Measurements from ENCODE around the gene ALS2CL. TPM values are rescaled to one million over a fixed set of nuclear protein-coding genes. Genes with fewer than 3 reads are reported as not detected.

The ALS2CL gene
- total RNA-seq, 5 donors from 2014 or later (not counting 1 experiment from before 2014, with no cell fraction given): 25.0 to 47.4 (median 30.6) TPM

DNA sequence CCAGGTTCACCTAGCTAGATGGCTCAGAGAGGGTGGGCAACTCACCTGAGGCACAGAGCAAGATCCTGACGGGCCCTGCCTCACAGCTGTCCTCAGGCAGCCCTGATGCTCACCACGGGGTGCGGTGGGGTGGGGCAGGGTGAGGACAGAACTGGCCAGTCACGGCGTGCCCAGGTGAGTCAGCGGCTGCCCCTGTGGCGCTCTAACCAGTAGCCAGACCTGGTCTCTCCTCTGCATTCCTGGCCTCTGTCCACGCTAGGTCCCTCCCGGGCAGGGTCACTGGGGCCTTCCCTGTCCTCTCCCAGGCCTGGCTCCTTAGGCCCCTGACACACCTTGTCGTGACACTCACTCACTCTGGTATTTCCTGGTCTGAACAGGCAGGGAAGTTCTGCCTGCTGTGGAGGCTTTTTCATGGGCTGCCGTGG lies 901 bp downstream of the ALS2CL start:
- no peak for DNase-seq
- ChIA-PET CTCF (interaction anchor here in 1 of 2 donors (1.3 kb wide), 1 partner anchor 204 kb away, joined by 6 read pairs; no protein-coding TSS in a partner anchor), POLR2A (no interaction called here)
- H3K4me1 Mint-ChIP-seq: peaks cover 59 to 67% (median 61%) of the 10 kb centered on the region in 3 donors
- Histone ChIP-seq H3K27ac (ENCODE audit: low read length) (no peak overlapping the region), H3K36me3 (ENCODE audit: control insufficient read depth in 2 of 2, extremely low read depth in 1 of 2, insufficient read depth in 1 of 2, low read length in 1 of 2) (peaks cover 0 to 4% of the 10 kb centered on the region in 2 donors), H3K9me3 (no peaks in the 10 kb centered on the region), H3K27me3 (replicated peaks in 1 of 2; ENCODE audit: control insufficient read depth in 2 of 2, extremely low read depth in 1 of 2, insufficient read depth in 2 of 2, low read length in 1 of 2) (peaks cover 0 to 11% of the 10 kb centered on the region in 2 experiments), H3K4me3 (ENCODE audit: control insufficient read depth in 1 of 2, extremely low read depth in 1 of 2, low read length in 1 of 2) (peak overlapping the region; percentile 74 to 86), H3K4me1 (ENCODE audit: control insufficient read depth in 1 of 2, extremely low read depth in 1 of 2, insufficient read depth in 2 of 2, low read length in 2 of 2) (peaks cover 53 to 76% of the 10 kb centered on the region in 2 experiments)
- H3K27me3 Mint-ChIP-seq: no peaks in the 10 kb centered on the region
- WGBS (ENCODE audit: insufficient coverage): 62% methylated on average over 6 of the region's 11 CpGs
- H3K9me3 Mint-ChIP-seq: no peaks in the 10 kb centered on the region
- peak in 1 of 4 experiments; percentile 1 for ATAC-seq (replicated peaks in 1 of 4)
- peak overlapping the region; percentile 83 to 88 (median 87) for H3K4me3 Mint-ChIP-seq
- no peaks in the 10 kb centered on the region for H3K36me3 Mint-ChIP-seq
- peak overlapping the region; percentile 80 to 88 for H3K27ac Mint-ChIP-seq

DNA sequence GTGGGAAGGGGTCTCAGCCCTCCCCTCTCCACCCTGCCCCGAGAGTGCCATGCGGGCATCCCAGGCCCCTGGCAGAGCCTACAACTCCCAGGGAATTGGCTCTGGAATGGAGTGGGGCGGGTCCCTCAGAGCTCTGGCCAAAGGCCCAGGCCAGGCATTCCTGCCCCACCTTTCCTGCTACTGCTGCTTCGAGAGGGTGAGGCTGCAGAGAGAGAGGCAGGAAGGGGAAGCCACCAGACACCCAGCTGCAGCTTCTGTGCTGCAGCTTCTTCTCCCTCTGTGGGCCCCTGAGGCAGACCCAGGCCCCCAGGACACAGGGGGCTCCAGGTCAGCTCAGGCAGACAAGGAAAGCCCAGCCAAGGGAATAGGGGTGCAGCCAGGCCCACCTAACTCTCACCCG lies 2.7 kb downstream of the ALS2CL start:
- H3K9me3 ChIP-seq: no peaks in the 10 kb centered on the region
- Mint-ChIP-seq H3K27me3 (no peaks in the 10 kb centered on the region), H3K36me3 (no peaks in the 10 kb centered on the region), H3K4me3 (peak overlapping the region in 1 of 3 donors; percentile 88), H3K27ac (no peak overlapping the region), H3K4me1 (peaks cover 51 to 53% (median 52%) of the 10 kb centered on the region in 3 donors), H3K9me3 (no peaks in the 10 kb centered on the region)
- peaks cover 4 to 6% of the 10 kb centered on the region in 2 donors for H3K36me3 ChIP-seq (ENCODE audit: control insufficient read depth in 2 of 2, extremely low read depth in 1 of 2, insufficient read depth in 1 of 2, low read length in 1 of 2)
- peak overlapping the region in 1 of 2 donors; percentile 35 for H3K4me3 ChIP-seq (ENCODE audit: control insufficient read depth in 1 of 2, extremely low read depth in 1 of 2, low read length in 1 of 2)
- ChIA-PET CTCF (no interaction called here), POLR2A (no interaction called here)
- DNase-seq (no peak), ATAC-seq (replicated peaks in 1 of 4) (no peak)
- H3K27ac ChIP-seq (ENCODE audit: low read length): no peak overlapping the region
- 50% methylated on average over 2 of the region's 5 CpGs for WGBS (ENCODE audit: insufficient coverage)
- H3K27me3 ChIP-seq (replicated peaks in 1 of 2; ENCODE audit: control insufficient read depth in 2 of 2, extremely low read depth in 1 of 2, insufficient read depth in 2 of 2, low read length in 1 of 2): peaks cover 0 to 11% of the 10 kb centered on the region in 2 experiments
- peaks cover 43 to 62% of the 10 kb centered on the region in 2 experiments for H3K4me1 ChIP-seq (ENCODE audit: control insufficient read depth in 1 of 2, extremely low read depth in 1 of 2, insufficient read depth in 2 of 2, low read length in 2 of 2)

DNA sequence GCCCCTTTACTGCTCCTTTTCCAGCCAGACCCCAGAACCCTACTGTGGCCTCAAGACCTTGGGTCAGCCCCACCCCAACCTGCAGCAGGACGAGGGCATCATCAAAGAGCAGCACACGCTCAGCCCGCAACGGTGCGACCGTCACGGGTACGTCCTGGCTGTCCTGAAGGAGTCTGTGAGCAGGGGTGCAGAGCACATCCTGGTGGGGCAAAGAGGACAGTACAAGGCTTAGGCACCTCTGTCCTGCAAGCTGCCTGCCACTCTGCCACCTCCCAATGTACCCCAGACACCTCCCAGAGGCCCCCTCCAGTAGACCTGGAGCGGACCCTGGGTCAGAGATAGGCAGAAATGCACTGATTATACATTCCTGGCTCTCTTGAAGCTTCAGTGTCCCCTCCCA lies 8.0 kb downstream of the ALS2CL start:
- Mint-ChIP-seq H3K4me3 (no peak overlapping the region), H3K36me3 (peaks cover 17% of the 10 kb centered on the region), H3K27me3 (no peaks in the 10 kb centered on the region), H3K4me1 (peaks cover 7 to 14% (median 10%) of the 10 kb centered on the region in 3 donors), H3K9me3 (no peaks in the 10 kb centered on the region), H3K27ac (no peak overlapping the region)
- ChIA-PET CTCF (no interaction called here), POLR2A (no interaction called here)
- Histone ChIP-seq H3K9me3 (no peaks in the 10 kb centered on the region), H3K4me3 (ENCODE audit: control insufficient read depth in 1 of 2, extremely low read depth in 1 of 2, low read length in 1 of 2) (no peak overlapping the region), H3K27ac (ENCODE audit: low read length) (no peak overlapping the region), H3K36me3 (ENCODE audit: control insufficient read depth in 2 of 2, extremely low read depth in 1 of 2, insufficient read depth in 1 of 2, low read length in 1 of 2) (peaks cover 16 to 23% of the 10 kb centered on the region in 2 donors), H3K27me3 (replicated peaks in 1 of 2; ENCODE audit: control insufficient read depth in 2 of 2, extremely low read depth in 1 of 2, insufficient read depth in 2 of 2, low read length in 1 of 2) (no peaks in the 10 kb centered on the region), H3K4me1 (ENCODE audit: control insufficient read depth in 1 of 2, extremely low read depth in 1 of 2, insufficient read depth in 2 of 2, low read length in 2 of 2) (peaks cover 5 to 10% of the 10 kb centered on the region in 2 experiments)
- WGBS (ENCODE audit: insufficient coverage): 85% methylated on average over 6 of the region's 9 CpGs
- DNase-seq (no peak), ATAC-seq (replicated peaks in 1 of 4) (no peak)

DNA sequence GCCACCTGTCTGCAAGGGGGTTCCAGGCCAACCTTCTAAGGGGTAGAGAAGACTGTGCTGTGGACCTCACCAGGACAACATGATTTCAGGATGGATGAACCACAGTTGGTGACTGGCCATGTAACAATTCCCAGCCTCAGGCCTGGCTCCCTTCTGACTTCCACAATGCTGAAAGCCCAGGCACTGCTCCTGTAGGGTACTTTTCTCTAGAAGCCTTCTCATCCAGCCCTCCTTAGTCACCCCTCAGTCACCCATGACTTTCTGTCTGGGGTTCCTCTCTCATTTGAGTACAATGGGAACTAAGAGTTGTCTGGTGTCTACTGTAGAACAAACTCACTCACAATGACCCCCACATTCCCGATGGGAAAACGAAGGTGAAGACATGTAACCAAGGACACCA lies 8.6 kb downstream of the ALS2CL start:
- ChIA-PET POLR2A (no interaction called here), CTCF (no interaction called here)
- no peaks in the 10 kb centered on the region for H3K27me3 ChIP-seq (replicated peaks in 1 of 2; ENCODE audit: control insufficient read depth in 2 of 2, extremely low read depth in 1 of 2, insufficient read depth in 2 of 2, low read length in 1 of 2)
- H3K4me1 ChIP-seq (ENCODE audit: control insufficient read depth in 1 of 2, extremely low read depth in 1 of 2, insufficient read depth in 2 of 2, low read length in 2 of 2): peaks cover 0 to 5% of the 10 kb centered on the region in 2 experiments
- H3K9me3 ChIP-seq: no peaks in the 10 kb centered on the region
- Mint-ChIP-seq H3K4me1 (peaks cover 4 to 9% (median 6%) of the 10 kb centered on the region in 3 donors), H3K9me3 (no peaks in the 10 kb centered on the region), H3K4me3 (no peak overlapping the region), H3K27me3 (no peaks in the 10 kb centered on the region), H3K27ac (no peak overlapping the region), H3K36me3 (peaks cover 18% of the 10 kb centered on the region)
- no peak overlapping the region for H3K4me3 ChIP-seq (ENCODE audit: control insufficient read depth in 1 of 2, extremely low read depth in 1 of 2, low read length in 1 of 2)
- peaks cover 16 to 25% of the 10 kb centered on the region in 2 donors for H3K36me3 ChIP-seq (ENCODE audit: control insufficient read depth in 2 of 2, extremely low read depth in 1 of 2, insufficient read depth in 1 of 2, low read length in 1 of 2)
- 76% methylated on average over 2 of the region's 2 CpGs for WGBS (ENCODE audit: insufficient coverage)
- no peak for ATAC-seq (replicated peaks in 1 of 4)
- H3K27ac ChIP-seq (ENCODE audit: low read length): no peak overlapping the region
- no peak for DNase-seq

DNA sequence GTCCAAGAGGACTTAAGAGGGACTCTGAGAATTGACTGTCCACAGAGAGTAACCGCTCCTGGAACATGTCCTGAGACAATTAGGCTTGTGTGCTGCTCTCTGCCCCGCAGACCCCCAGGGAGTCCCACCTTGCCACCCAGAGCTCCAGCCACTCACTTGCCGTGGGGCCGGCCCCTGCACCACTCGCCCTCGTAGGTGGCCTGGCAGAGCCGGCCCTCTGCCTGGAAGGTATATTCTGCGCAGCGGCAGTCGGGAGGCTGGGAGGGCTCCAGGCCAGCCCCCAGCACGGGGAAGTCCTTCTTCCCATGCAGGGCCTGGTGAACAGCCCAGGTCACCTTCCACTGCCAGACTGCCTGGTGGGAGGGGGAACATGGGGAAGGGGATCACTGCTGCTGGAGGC lies 10.5 kb downstream of the ALS2CL start:
- CTCF ChIA-PET: no interaction called here

DNA sequence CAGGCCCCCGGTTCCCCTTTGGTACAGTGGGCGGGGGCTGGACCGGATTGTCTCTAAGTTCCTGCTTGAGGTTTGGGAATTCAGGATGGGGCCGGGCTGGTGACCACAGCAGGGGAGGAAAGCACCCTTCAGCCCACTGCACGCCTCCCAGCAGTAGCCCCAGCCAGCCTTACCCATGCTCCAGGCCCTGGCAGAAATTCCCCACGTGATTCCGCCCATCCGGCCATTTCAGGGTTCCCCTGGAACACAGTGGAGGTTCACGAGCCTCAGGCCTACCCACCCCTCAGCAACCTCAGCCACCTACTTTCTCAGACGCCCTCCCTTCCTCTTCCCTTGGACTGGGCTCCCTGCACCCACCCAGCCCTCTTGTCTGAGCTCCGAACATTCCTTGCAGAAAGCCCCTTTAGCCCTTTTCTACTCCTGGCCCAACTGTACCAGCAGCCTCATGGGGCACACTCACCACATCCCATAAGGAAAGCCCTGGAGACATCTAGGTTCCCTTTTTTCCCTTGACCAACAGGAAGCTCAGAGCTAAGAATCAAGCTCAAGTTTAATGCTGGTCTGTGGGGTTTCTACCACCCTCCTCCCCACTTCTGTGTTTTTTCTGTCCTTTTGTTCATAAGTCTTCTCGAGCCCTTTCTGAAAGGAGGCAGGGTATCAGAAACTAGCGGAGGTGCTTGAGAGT lies 11.5 kb downstream of the ALS2CL start:
- Histone ChIP-seq H3K36me3 (ENCODE audit: control insufficient read depth in 2 of 2, extremely low read depth in 1 of 2, insufficient read depth in 1 of 2, low read length in 1 of 2) (peaks cover 12 to 28% of the 10 kb centered on the region in 2 donors), H3K27me3 (replicated peaks in 1 of 2; ENCODE audit: control insufficient read depth in 2 of 2, extremely low read depth in 1 of 2, insufficient read depth in 2 of 2, low read length in 1 of 2) (peaks cover 0 to under 1% of the 10 kb centered on the region in 2 experiments), H3K4me3 (ENCODE audit: control insufficient read depth in 1 of 2, extremely low read depth in 1 of 2, low read length in 1 of 2) (no peak overlapping the region), H3K27ac (ENCODE audit: low read length) (no peak overlapping the region), H3K4me1 (ENCODE audit: control insufficient read depth in 1 of 2, extremely low read depth in 1 of 2, insufficient read depth in 2 of 2, low read length in 2 of 2) (no peaks in the 10 kb centered on the region), H3K9me3 (no peaks in the 10 kb centered on the region)
- Mint-ChIP-seq H3K4me3 (no peak overlapping the region), H3K9me3 (no peaks in the 10 kb centered on the region), H3K27ac (no peak overlapping the region), H3K36me3 (peaks cover 28% of the 10 kb centered on the region), H3K27me3 (no peaks in the 10 kb centered on the region), H3K4me1 (peaks cover 0 to 4% (median 0%) of the 10 kb centered on the region in 3 donors)
- 75% methylated on average over 7 of the region's 13 CpGs for WGBS (ENCODE audit: insufficient coverage)
- DNase-seq (no peak), ATAC-seq (replicated peaks in 1 of 4) (no peak)
- CTCF ChIA-PET: no interaction called here
- POLR2A ChIA-PET: no interaction called here

More for the DNA sequence above, 10.5 kb downstream of the ALS2CL start:
- Mint-ChIP-seq H3K4me3 (no peak overlapping the region), H3K27ac (no peak overlapping the region), H3K27me3 (no peaks in the 10 kb centered on the region), H3K4me1 (peaks cover 0 to 4% (median 0%) of the 10 kb centered on the region in 3 donors), H3K36me3 (peaks cover 22% of the 10 kb centered on the region), H3K9me3 (no peaks in the 10 kb centered on the region)
- H3K36me3 ChIP-seq (ENCODE audit: control insufficient read depth in 2 of 2, extremely low read depth in 1 of 2, insufficient read depth in 1 of 2, low read length in 1 of 2): peaks cover 16 to 28% of the 10 kb centered on the region in 2 donors
- ATAC-seq (replicated peaks in 1 of 4): no peak
- POLR2A ChIA-PET: no interaction called here
- H3K27ac ChIP-seq (ENCODE audit: low read length): no peak overlapping the region
- H3K27me3 ChIP-seq (replicated peaks in 1 of 2; ENCODE audit: control insufficient read depth in 2 of 2, extremely low read depth in 1 of 2, insufficient read depth in 2 of 2, low read length in 1 of 2): no peaks in the 10 kb centered on the region
- no peaks in the 10 kb centered on the region for H3K4me1 ChIP-seq (ENCODE audit: control insufficient read depth in 1 of 2, extremely low read depth in 1 of 2, insufficient read depth in 2 of 2, low read length in 2 of 2)
- H3K9me3 ChIP-seq: no peaks in the 10 kb centered on the region
- 83% methylated on average over 10 of the region's 11 CpGs for WGBS (ENCODE audit: insufficient coverage)
- no peak overlapping the region for H3K4me3 ChIP-seq (ENCODE audit: control insufficient read depth in 1 of 2, extremely low read depth in 1 of 2, low read length in 1 of 2)
- no peak for DNase-seq
